SK-N-SH (cell line): ENCODE results near the gene SLC26A2. TPM values are rescaled to one million over a fixed set of nuclear protein-coding genes. Genes with fewer than 3 reads are reported as not detected.

Experiments
- CTCF ChIA-PET: fragments of 300-600, 350-600 bp; formaldehyde crosslinking; extraction: SDS; loops from one replicate; lab custom pipeline; 2021; lab: Yijun Ruan, JAX
- POLR2A ChIA-PET: fragments of 350-600 bp; sonication (Branson Sonifier 250); formaldehyde crosslinking; extraction: SDS; loops from one replicate; lab custom pipeline; 2020; ENCODE audit warnings: antibody characterized with exemption, inconsistent platforms; lab: Yijun Ruan, JAX
- DNase-seq: peaks from one replicate; pipeline ENCODE4 v3.0.0; 2012
- H2AFZ ChIP-seq: fragments of 200-600 bp; sonication (generic); 2 replicates; pipeline ENCODE4 v1.8.1; 2016; ENCODE audit warnings: antibody characterized with exemption, mild to moderate bottlenecking, low read depth
- H3F3A ChIP-seq: fragments of 200-600 bp; sonication (generic); replicated peaks from 2 replicates; pipeline ENCODE3; 2016; ENCODE audit warnings: antibody characterized with exemption, mild to moderate bottlenecking; ENCODE audit not compliant: insufficient read depth
- H3K27ac ChIP-seq, 2 experiments: fragments of 200-500 bp in 1 of 2; fragments of 200-600 bp in 1 of 2; sonication (Bioruptor generic) in 1 of 2; sonication (generic), shearing (Covaris generic) in 1 of 2; 2 replicates each; pipeline versions ENCODE4 v1.5.1 to v1.6.1; 2014 to 2016; ENCODE audit warnings: low read depth in 2 of 2, inconsistent platforms in 1 of 2, low read length in 1 of 2, mild to moderate bottlenecking in 1 of 2, mixed read lengths in 1 of 2
- H3K27me3 ChIP-seq: fragments of 200-600 bp; sonication (generic), shearing (Covaris generic); 2 replicates; pipeline ENCODE4 v1.6.1; 2016; ENCODE audit warnings: mixed run types; ENCODE audit not compliant: insufficient read depth
- H3K36me3 ChIP-seq, 2 experiments: fragments of 200-500 bp in 1 of 2; fragments of 200-600 bp in 1 of 2; sonication (Bioruptor generic) in 1 of 2; sonication (generic) in 1 of 2; replicated peaks in 1 of 2; 2 replicates each; pipeline versions ENCODE3 to v1.5.1; 2014 to 2016; ENCODE audit warnings: low read length in 1 of 2, mild to moderate bottlenecking in 1 of 2; ENCODE audit not compliant: insufficient read depth in 2 of 2, control insufficient read depth in 1 of 2
- H3K4me1 ChIP-seq, 2 experiments: fragments of 200-500 bp in 1 of 2; fragments of 200-600 bp in 1 of 2; sonication (Bioruptor generic) in 1 of 2; sonication (generic), shearing (Covaris generic) in 1 of 2; 2 replicates each; pipeline versions ENCODE4 v1.5.1 to v1.6.1; 2014 to 2016; ENCODE audit warnings: low read depth in 1 of 2, low read length in 1 of 2, mixed run types in 1 of 2; ENCODE audit not compliant: insufficient read depth in 2 of 2, control insufficient read depth in 1 of 2
- H3K4me2 ChIP-seq: fragments of 200-600 bp; sonication (generic), shearing (Covaris generic); 2 replicates; pipeline ENCODE4 v1.6.1; 2017; ENCODE audit warnings: mixed run types
- H3K4me3 ChIP-seq, 2 experiments: fragments of 200-500 bp in 1 of 2; fragments of 200-600 bp in 1 of 2; sonication (Bioruptor generic) in 1 of 2; sonication (generic), shearing (Covaris generic) in 1 of 2; 2 replicates each; pipeline versions ENCODE4 v1.5.1 to v1.8.1; 2014 to 2016; ENCODE audit warnings: low read depth in 2 of 2, inconsistent platforms in 1 of 2, low read length in 1 of 2, mild to moderate bottlenecking in 1 of 2, mixed read lengths in 1 of 2, moderate library complexity in 1 of 2
- H3K79me2 ChIP-seq: fragments of 200-600 bp; sonication (generic); 2 replicates; pipeline ENCODE4 v1.8.1; 2017; ENCODE audit warnings: mild to moderate bottlenecking; ENCODE audit not compliant: insufficient read depth
- H3K9ac ChIP-seq: fragments of 200-600 bp; sonication (generic); 2 replicates; pipeline ENCODE4 v1.6.1; 2017; ENCODE audit warnings: mixed run types
- H3K9me2 ChIP-seq: fragments of 200-600 bp; sonication (generic); 2 replicates; pipeline ENCODE4 v1.6.1; 2017; ENCODE audit warnings: mixed run types
- H3K9me3 ChIP-seq: fragments of 200-600 bp; sonication (generic); 2 replicates; pipeline ENCODE4 v1.6.1; 2017; ENCODE audit warnings: mixed run types, mild to moderate bottlenecking, moderate library complexity
- H4K20me1 ChIP-seq: fragments of 200-600 bp; sonication (generic); 2 replicates; pipeline ENCODE4 v1.6.1; 2017; ENCODE audit warnings: mild to moderate bottlenecking, mixed run types; ENCODE audit not compliant: insufficient read depth
- CHD2 ChIP-seq: fragments of 150-350 bp; IDR thresholded peaks from 2 replicates; pipeline ENCODE4 v1.6.1; 2018; ENCODE audit warnings: low read length; ENCODE audit not compliant: partially characterized antibody
- EP300 ChIP-seq, 2 experiments: IDR thresholded peaks; 2 replicates each; pipeline versions ENCODE4 v1.4.0 to v1.6.1; 2012; ENCODE audit warnings: borderline replicate concordance in 1 of 2, low read depth in 1 of 2, low read length in 1 of 2
- EZH2phosphoT487 ChIP-seq: fragments of 200-600 bp; sonication (generic); IDR thresholded peaks from 2 replicates; pipeline ENCODE4 v1.6.1; 2017; ENCODE audit warnings: low read depth, mixed run types, mild to moderate bottlenecking, antibody characterized with exemption, moderate library complexity, borderline replicate concordance
- FOXJ3 ChIP-seq: sonication (generic); formaldehyde crosslinking; IDR thresholded peaks from 2 replicates; pipeline ENCODE4 v1.5.1; 2020; ENCODE audit warnings: mild to moderate bottlenecking, missing genetic modification reagents
- GATA2 ChIP-seq: sonication (generic); formaldehyde crosslinking; IDR thresholded peaks from 2 replicates; pipeline ENCODE4 v1.5.0; 2020; ENCODE audit warnings: mild to moderate bottlenecking, missing genetic modification reagents
- MAX ChIP-seq: IDR thresholded peaks from 2 replicates; pipeline ENCODE4 v1.4.0; 2012; ENCODE audit warnings: low read depth
- MEF2A ChIP-seq: IDR thresholded peaks from 2 replicates; pipeline ENCODE4 v1.4.0; 2012; ENCODE audit warnings: low read depth, borderline replicate concordance
- NRF1 ChIP-seq: IDR thresholded peaks from 2 replicates; pipeline ENCODE4 v1.6.1; 2012; ENCODE audit warnings: low read depth, mild to moderate bottlenecking, low read length
- PBX3 ChIP-seq: IDR thresholded peaks from 2 replicates; pipeline ENCODE4; 2012
- RAD21 ChIP-seq: IDR thresholded peaks from 2 replicates; pipeline ENCODE4 v1.6.1; 2012; ENCODE audit warnings: mild to moderate bottlenecking, low read length
- RFX5 ChIP-seq: IDR thresholded peaks from 2 replicates; pipeline ENCODE4 v1.6.1; 2012; ENCODE audit warnings: mild to moderate bottlenecking, improper control_type of control experiment, low read length
- RXRA ChIP-seq: IDR thresholded peaks from 2 replicates; pipeline ENCODE4 v1.4.0; 2012; ENCODE audit warnings: low read depth, mild to moderate bottlenecking, borderline replicate concordance
- SMC3 ChIP-seq: IDR thresholded peaks from 2 replicates; pipeline ENCODE4 v1.6.1; 2012; ENCODE audit warnings: low read depth, low read length, improper control_type of control experiment
- USF1 ChIP-seq: IDR thresholded peaks from 2 replicates; pipeline ENCODE4 v1.4.0; 2012; ENCODE audit warnings: low read depth, borderline replicate concordance
- ZBTB33 ChIP-seq: IDR thresholded peaks from 2 replicates; pipeline ENCODE4 v1.4.0; 2012; ENCODE audit warnings: low read depth, borderline replicate concordance
- WGBS: methylation state at CpG from one replicate; pipeline ENCODE4 v1.1.6; 2017; ENCODE audit warnings: low lambda C conversion rate; 5-methylcytosine and 5-hydroxymethylcytosine counted together
- polyA plus RNA-seq, 3 experiments: library from polyadenylated mRNA; depleted of rRNA; stranded (reverse); fragments of >200 nt; gene quantifications; 2 replicates each; pipeline ENCODE4 v1.2.3, GENCODE V29; 2012

Gene SLC26A2
- polyA plus RNA-seq, 1 of the 3 experiments (the other 2 are of a cell fraction): 1.3 TPM

- TF ChIP-seq EP300 (IDR thresholded peaks at IDR 0.05; ENCODE audit: borderline replicate concordance in 1 of 2, low read depth in 1 of 2, low read length in 1 of 2): peak in 1 of 2 experiments; percentile 65; a peak in 1 of 4 replicates
- no peak for TF ChIP-seq FOXJ3 (CRISPR knock-in tag)
- TF ChIP-seq PBX3: peak; percentile 47; the same call in 1 of the 2 replicates
- no peak for TF ChIP-seq SMC3
- peak; percentile 55 for TF ChIP-seq MAX
- TF ChIP-seq RXRA: peak; percentile 90
- TF ChIP-seq RAD21: no peak
These were observed 61.6 kb downstream of the SLC26A2 start (continued) for GRCh38 chr5:150022158-150022531.

GRCh38 chr5:150022681-150023080 is 62.1 kb downstream of the SLC26A2 start:
- Histone ChIP-seq H3K9me2 (no peaks in the 10 kb centered on the region), H3K27ac (peak overlapping the region; percentile 36 to 94; a peak in 3 of 4 replicates), H3K36me3 (peaks cover 63 to 64% of the 10 kb centered on the region in 2 experiments), H3K4me1 (peaks cover 0 to 49% of the 10 kb centered on the region in 2 experiments; a peak in 3 of 4 replicates), H4K20me1 (0 out of 2 replicates have a peak, but pooled peaks cover 3% of the 10 kb centered on the region), H3K4me3 (no peak overlapping the region), H3K9me3 (no peaks in the 10 kb centered on the region), H3K4me2 (peak overlapping the region; percentile 64), H3F3A (peaks cover 43% of the 10 kb centered on the region), H3K79me2 (peaks cover 22% of the 10 kb centered on the region; the same call in 1 of the 2 replicates), H3K27me3 (no peaks in the 10 kb centered on the region), H3K9ac (peak overlapping the region; percentile 56; the same call in 1 of the 2 replicates), H2AFZ (no peak overlapping the region)
- 88% methylated on average over 2 of the region's 2 CpGs for WGBS
- DNase-seq: no peak
- ChIA-PET CTCF (interaction anchor here (1.1 kb wide), 3 partner anchors 20 to 189 kb away, joined by 3 to 4 read pairs (median 4); no protein-coding TSS in a partner anchor), POLR2A (interaction anchor here (0.7 kb wide), 1 partner anchor 22 kb away, joined by 3 read pairs; the partner anchor contains the start of genes HMGXB3 and TIGD6)
- TF ChIP-seq CHD2 (no peak), USF1 (no peak), GATA2 (CRISPR knock-in tag) (no peak), EZH2phosphoT487 (no peak), ZBTB33 (no peak), NRF1 (no peak), PBX3 (no peak), RFX5 (no peak), MEF2A (no peak), RAD21 (no peak)
